Measurements from ENCODE around the gene RAB3GAP2.
"Not testable (repeated sequence)": the region's sequence is repeated elsewhere in the genome, so short reads cannot be mapped to it uniquely, and the experiment has no call there.

RAB3GAP2 gene

DNA sequence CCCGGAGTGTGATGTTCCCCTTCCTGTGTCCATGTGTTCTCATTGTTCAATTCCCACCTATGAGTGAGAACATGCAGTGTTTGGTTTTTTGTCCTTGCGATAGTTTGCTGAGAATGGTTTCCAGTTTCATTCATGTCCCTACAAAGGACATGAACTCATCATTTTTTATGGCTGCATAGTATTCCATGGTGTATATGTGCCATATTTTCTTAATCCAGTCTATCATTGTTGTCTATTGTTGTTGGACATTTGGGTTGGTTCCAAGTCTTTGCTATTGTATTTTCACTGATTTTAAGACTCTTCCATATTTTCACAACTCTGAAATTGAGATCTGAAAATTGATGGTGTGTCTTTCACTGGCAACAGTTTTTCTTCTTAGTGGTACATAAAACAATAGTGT lies 67.5 kb downstream of the RAB3GAP2 start:
- peaks cover 4 to 89% of the 10 kb centered on the region in 2 experiments for H3K36me3 ChIP-seq (ENCODE audit: control insufficient read depth in 1 of 2, insufficient read depth in 2 of 2, low read depth in 1 of 2, low read length in 2 of 2)
- not testable (repeated sequence) for H2BK5ac ChIP-seq (ENCODE audit: low read depth, low read length, poor library complexity, severe bottlenecking); H3K9ac ChIP-seq (ENCODE audit: low read length); H2AFZ ChIP-seq (ENCODE audit: low read depth, low read length); H2BK12ac ChIP-seq (ENCODE audit: low read length in 2 of 2); H2BK15ac ChIP-seq (ENCODE audit: low read depth, poor library complexity, severe bottlenecking); H3K4me1 ChIP-seq (ENCODE audit: control insufficient read depth, insufficient read depth, low read depth, low read length); H3K27ac ChIP-seq (ENCODE audit: low read length, poor library complexity, severe bottlenecking); H3K27me3 ChIP-seq (ENCODE audit: control insufficient read depth in 1 of 2, insufficient read depth in 1 of 2, low read length in 2 of 2); H4K8ac ChIP-seq (ENCODE audit: low read length); H3K4me3 ChIP-seq (ENCODE audit: insufficient read depth in 1 of 2, low read depth in 1 of 2, low read length in 2 of 2); H3K23ac ChIP-seq (ENCODE audit: low read length in 2 of 2); H3K9me3 ChIP-seq (ENCODE audit: control insufficient read depth, low read length); H3K14ac ChIP-seq (ENCODE audit: low read length in 2 of 2); DNase-seq; H4K91ac ChIP-seq (ENCODE audit: low read length); H2BK120ac ChIP-seq (ENCODE audit: low read depth, low read length); H3K4ac ChIP-seq (ENCODE audit: low read depth in 1 of 2, low read length in 2 of 2); H2AK5ac ChIP-seq (ENCODE audit: low read length, severe bottlenecking); H3K79me1 ChIP-seq (replicated peaks; ENCODE audit: low read length, poor library complexity, severe bottlenecking); H3K4me2 ChIP-seq (ENCODE audit: low read length, poor library complexity, severe bottlenecking); H3K18ac ChIP-seq (ENCODE audit: low read depth in 1 of 2, low read length in 2 of 2)
- no CpG with 5 or more reads among the region's 2 CpGs for WGBS

DNA sequence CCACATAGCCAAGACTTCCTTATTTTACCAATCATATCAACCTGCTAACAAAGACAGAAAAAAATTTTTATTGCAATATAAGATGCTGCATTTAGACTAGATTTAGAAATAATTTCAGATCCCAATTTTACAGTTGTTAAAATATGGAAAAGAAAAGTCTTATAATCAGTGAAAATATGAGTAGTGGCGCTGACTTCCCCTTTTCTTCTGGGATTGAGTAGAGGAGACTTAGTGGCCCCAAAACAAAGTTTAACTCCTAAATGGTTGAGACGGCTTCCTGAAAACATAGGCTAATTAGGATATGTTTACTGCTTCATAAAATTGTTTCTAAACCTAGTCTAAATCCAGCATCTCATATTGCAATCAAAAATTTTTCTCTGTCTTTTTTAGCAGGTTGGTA lies 68.4 kb downstream of the RAB3GAP2 start:
- WGBS: 88% methylated on average over 1 of the region's 2 CpGs
- H3K4me3 ChIP-seq (ENCODE audit: insufficient read depth in 1 of 2, low read depth in 1 of 2, low read length in 2 of 2): no peak overlapping the region
- H4K8ac ChIP-seq (ENCODE audit: low read length): no peak overlapping the region
- no peak overlapping the region for H3K23ac ChIP-seq (ENCODE audit: low read length in 2 of 2)
- H3K18ac ChIP-seq (ENCODE audit: low read depth in 1 of 2, low read length in 2 of 2): no peak overlapping the region
- H3K4ac ChIP-seq (ENCODE audit: low read depth in 1 of 2, low read length in 2 of 2): no peak overlapping the region
- H2BK12ac ChIP-seq (ENCODE audit: low read length in 2 of 2): no peak overlapping the region
- no peak overlapping the region for H2BK15ac ChIP-seq (ENCODE audit: low read depth, poor library complexity, severe bottlenecking)
- H4K91ac ChIP-seq (ENCODE audit: low read length): no peak overlapping the region
- H2AFZ ChIP-seq (ENCODE audit: low read depth, low read length): no peak overlapping the region
- H2BK5ac ChIP-seq (ENCODE audit: low read depth, low read length, poor library complexity, severe bottlenecking): no peak overlapping the region
- H3K9ac ChIP-seq (ENCODE audit: low read length): no peak overlapping the region
- no peak overlapping the region for H3K27ac ChIP-seq (ENCODE audit: low read length, poor library complexity, severe bottlenecking)
- no peak overlapping the region for H3K4me2 ChIP-seq (ENCODE audit: low read length, poor library complexity, severe bottlenecking)
- no peak for DNase-seq
- no peaks in the 10 kb centered on the region for H3K9me3 ChIP-seq (ENCODE audit: control insufficient read depth, low read length)
- no peaks in the 10 kb centered on the region for H3K4me1 ChIP-seq (ENCODE audit: control insufficient read depth, insufficient read depth, low read depth, low read length)
- peaks cover 11% of the 10 kb centered on the region for H3K79me1 ChIP-seq (replicated peaks; ENCODE audit: low read length, poor library complexity, severe bottlenecking)
- no peak overlapping the region for H3K14ac ChIP-seq (ENCODE audit: low read length in 2 of 2)
- no peaks in the 10 kb centered on the region for H3K27me3 ChIP-seq (ENCODE audit: control insufficient read depth in 1 of 2, insufficient read depth in 1 of 2, low read length in 2 of 2)
- no peak overlapping the region for H2BK120ac ChIP-seq (ENCODE audit: low read depth, low read length)
- H2AK5ac ChIP-seq (ENCODE audit: low read length, severe bottlenecking): no peak overlapping the region
- peaks cover 4 to 90% of the 10 kb centered on the region in 2 experiments for H3K36me3 ChIP-seq (ENCODE audit: control insufficient read depth in 1 of 2, insufficient read depth in 2 of 2, low read depth in 1 of 2, low read length in 2 of 2)

- Histone ChIP-seq H3K4me2 (ENCODE audit: low read length, poor library complexity, severe bottlenecking) (no peak overlapping the region), H2BK15ac (ENCODE audit: low read depth, poor library complexity, severe bottlenecking) (no peak overlapping the region), H3K36me3 (ENCODE audit: control insufficient read depth in 1 of 2, insufficient read depth in 2 of 2, low read depth in 1 of 2, low read length in 2 of 2) (peaks cover 4 to 87% of the 10 kb centered on the region in 2 experiments), H3K27ac (ENCODE audit: low read length, poor library complexity, severe bottlenecking) (peak overlapping the region; percentile 61), H3K9me3 (ENCODE audit: control insufficient read depth, low read length) (no peaks in the 10 kb centered on the region), H3K14ac (ENCODE audit: low read length in 2 of 2) (no peak overlapping the region), H3K9ac (ENCODE audit: low read length) (no peak overlapping the region), H3K4me1 (ENCODE audit: control insufficient read depth, insufficient read depth, low read depth, low read length) (no peaks in the 10 kb centered on the region), H3K79me1 (replicated peaks; ENCODE audit: low read length, poor library complexity, severe bottlenecking) (peaks cover 8% of the 10 kb centered on the region), H2BK120ac (ENCODE audit: low read depth, low read length) (no peak overlapping the region), H3K23ac (ENCODE audit: low read length in 2 of 2) (no peak overlapping the region), H3K27me3 (ENCODE audit: control insufficient read depth in 1 of 2, insufficient read depth in 1 of 2, low read length in 2 of 2) (no peaks in the 10 kb centered on the region), H2BK12ac (ENCODE audit: low read length in 2 of 2) (no peak overlapping the region), H2AFZ (ENCODE audit: low read depth, low read length) (no peak overlapping the region), H2AK5ac (ENCODE audit: low read length, severe bottlenecking) (no peak overlapping the region), H4K91ac (ENCODE audit: low read length) (no peak overlapping the region), H3K4ac (ENCODE audit: low read depth in 1 of 2, low read length in 2 of 2) (no peak overlapping the region), H3K18ac (ENCODE audit: low read depth in 1 of 2, low read length in 2 of 2) (no peak overlapping the region), H3K4me3 (ENCODE audit: insufficient read depth in 1 of 2, low read depth in 1 of 2, low read length in 2 of 2) (no peak overlapping the region), H4K8ac (ENCODE audit: low read length) (no peak overlapping the region), H2BK5ac (ENCODE audit: low read depth, low read length, poor library complexity, severe bottlenecking) (no peak overlapping the region)
- WGBS: no CpG with 5 or more reads among the region's 5 CpGs
- no peak for DNase-seq
Measured at GRCh38 chr1:220198186-220199005, 73.9 kb downstream of the RAB3GAP2 start.

- no peak overlapping the region for H3K4ac ChIP-seq (ENCODE audit: low read depth in 1 of 2, low read length in 2 of 2)
- H2AK5ac ChIP-seq (ENCODE audit: low read length, severe bottlenecking): no peak overlapping the region
- no peaks in the 10 kb centered on the region for H3K9me3 ChIP-seq (ENCODE audit: control insufficient read depth, low read length)
- H3K4me3 ChIP-seq (ENCODE audit: insufficient read depth in 1 of 2, low read depth in 1 of 2, low read length in 2 of 2): no peak overlapping the region
- no peak overlapping the region for H3K27ac ChIP-seq (ENCODE audit: low read length, poor library complexity, severe bottlenecking)
- peaks cover 3 to 85% of the 10 kb centered on the region in 2 experiments for H3K36me3 ChIP-seq (ENCODE audit: control insufficient read depth in 1 of 2, insufficient read depth in 2 of 2, low read depth in 1 of 2, low read length in 2 of 2)
- H3K27me3 ChIP-seq (ENCODE audit: control insufficient read depth in 1 of 2, insufficient read depth in 1 of 2, low read length in 2 of 2): no peaks in the 10 kb centered on the region
- no peak overlapping the region for H2BK120ac ChIP-seq (ENCODE audit: low read depth, low read length)
- H2AFZ ChIP-seq (ENCODE audit: low read depth, low read length): no peak overlapping the region
- no peak overlapping the region for H3K14ac ChIP-seq (ENCODE audit: low read length in 2 of 2)
- DNase-seq: no peak
- H2BK15ac ChIP-seq (ENCODE audit: low read depth, poor library complexity, severe bottlenecking): no peak overlapping the region
- H4K8ac ChIP-seq (ENCODE audit: low read length): no peak overlapping the region
- no peak overlapping the region for H3K9ac ChIP-seq (ENCODE audit: low read length)
- no peak overlapping the region for H3K18ac ChIP-seq (ENCODE audit: low read depth in 1 of 2, low read length in 2 of 2)
- peaks cover 12% of the 10 kb centered on the region for H3K79me1 ChIP-seq (replicated peaks; ENCODE audit: low read length, poor library complexity, severe bottlenecking)
- no peak overlapping the region for H2BK12ac ChIP-seq (ENCODE audit: low read length in 2 of 2)
- no peak overlapping the region for H3K23ac ChIP-seq (ENCODE audit: low read length in 2 of 2)
- H2BK5ac ChIP-seq (ENCODE audit: low read depth, low read length, poor library complexity, severe bottlenecking): no peak overlapping the region
- no peak overlapping the region for H4K91ac ChIP-seq (ENCODE audit: low read length)
- no peak overlapping the region for H3K4me2 ChIP-seq (ENCODE audit: low read length, poor library complexity, severe bottlenecking)
- H3K4me1 ChIP-seq (ENCODE audit: control insufficient read depth, insufficient read depth, low read depth, low read length): no peaks in the 10 kb centered on the region
Measured at GRCh38 chr1:220195701-220196100, 76.6 kb downstream of the RAB3GAP2 start.

All from mesenchymal stem cell (in vitro differentiated cells and primary cell).